Endodermal cell (in vitro differentiated cells): ENCODE measurements around the gene THUMPD2. TPM values are rescaled to one million over a fixed set of nuclear protein-coding genes. Genes with fewer than 3 reads are reported as not detected.

ENCODE experiments used
- DNase-seq: peaks from one replicate; pipeline ENCODE4 v3.0.0-alpha.2; 2017
- H3K27ac ChIP-seq: 2 replicates; pipeline ENCODE4 v1.5.1; 2013; ENCODE audit warnings: mild to moderate bottlenecking, low read depth, low read length, moderate library complexity
- H3K27me3 ChIP-seq: 2 replicates; pipeline ENCODE4 v1.6.1; 2013; ENCODE audit warnings: mild to moderate bottlenecking, low read length, moderate library complexity; ENCODE audit not compliant: insufficient read depth, control insufficient read depth, poor library complexity, severe bottlenecking
- H3K36me3 ChIP-seq: 2 replicates; pipeline ENCODE4 v1.7.0; 2013; ENCODE audit warnings: mild to moderate bottlenecking, low read length, moderate library complexity; ENCODE audit not compliant: control insufficient read depth, insufficient read depth
- H3K4me1 ChIP-seq: one replicate; pipeline ENCODE4 v1.7.0; 2013; ENCODE audit warnings: low read length; ENCODE audit not compliant: control insufficient read depth, insufficient read depth
- H3K4me3 ChIP-seq: 2 replicates; pipeline ENCODE4 v1.5.1; 2013; ENCODE audit warnings: mild to moderate bottlenecking, low read length, moderate library complexity
- H3K9ac ChIP-seq: 2 replicates; pipeline ENCODE4 v1.6.1; 2013; ENCODE audit warnings: mild to moderate bottlenecking, low read length, moderate library complexity; ENCODE audit not compliant: poor library complexity, severe bottlenecking; ENCODE audit errors: extremely low read depth
- H3K9me3 ChIP-seq: 2 replicates; pipeline ENCODE4 v1.6.1; 2013; ENCODE audit warnings: mild to moderate bottlenecking, low read length, moderate library complexity; ENCODE audit not compliant: control insufficient read depth
- H3K27ac Mint-ChIP-seq: 2 replicates; pipeline ENCODE4 v1.8.0; 2020; ENCODE audit warnings: mixed read lengths
- H3K27me3 Mint-ChIP-seq: 2 replicates; pipeline ENCODE4 v1.8.0; 2021; ENCODE audit warnings: mild to moderate bottlenecking, mixed read lengths; ENCODE audit not compliant: insufficient read depth
- H3K36me3 Mint-ChIP-seq: 2 replicates; pipeline ENCODE4 v1.8.0; 2020; ENCODE audit warnings: low read depth, mixed read lengths
- H3K4me1 Mint-ChIP-seq: 2 replicates; pipeline ENCODE4 v1.8.0; 2020; ENCODE audit warnings: mixed read lengths
- H3K4me3 Mint-ChIP-seq: 2 replicates; pipeline ENCODE4 v1.8.0; 2020; ENCODE audit warnings: mild to moderate bottlenecking, moderate library complexity, mixed read lengths
- H3K9me3 Mint-ChIP-seq: 2 replicates; pipeline ENCODE4 v1.8.0; 2020; ENCODE audit warnings: mild to moderate bottlenecking, mixed read lengths
- CTCF ChIP-seq: fragments of 200-600 bp; sonication (generic); conservative IDR thresholded peaks from 2 replicates; pipeline ENCODE4 v1.5.0; 2021; ENCODE audit warnings: antibody characterized with exemption, mild to moderate bottlenecking
- WGBS, 2 experiments: methylation state at CpG; one replicate each; pipeline versions ENCODE4 v1.1.5 to v1.1.7; 2013; ENCODE audit warnings: missing lambda C conversion rate in 2 of 2, mixed read lengths in 1 of 2; ENCODE audit not compliant: insufficient coverage in 1 of 2, insufficient read length in 1 of 2; 5-methylcytosine and 5-hydroxymethylcytosine counted together
- total RNA-seq, 2 donors: library from RNA; stranded (reverse); fragmentation: NEBNext Ultra II Directional in 1 of 2; extraction: Animal tissue kit (Norgen Biotek cat#: 25700) in 1 of 2; gene quantifications; 2 replicates in 1 of 2; 3 replicates in 1 of 2; pipeline ENCODE4 v1.2.1, GENCODE V29; 2021

Gene THUMPD2
- total RNA-seq, 2 donors from 2014 or later = 11.3 to 13.6 TPM

- Histone ChIP-seq H3K27me3 (no peaks in the 10 kb centered on the region), H3K9me3 (peaks cover 8% of the 10 kb centered on the region), H3K4me3 (no peak overlapping the region), H3K27ac (no peak overlapping the region), H3K9ac (no peak overlapping the region), H3K36me3 (peaks cover 8% of the 10 kb centered on the region), H3K4me1 (peaks cover 2% of the 10 kb centered on the region)
- Mint-ChIP-seq H3K9me3 (peaks cover 3% of the 10 kb centered on the region), H3K4me3 (no peak overlapping the region), H3K4me1 (peaks cover 16% of the 10 kb centered on the region), H3K36me3 (peaks cover 9% of the 10 kb centered on the region), H3K27ac (no peak overlapping the region), H3K27me3 (no peaks in the 10 kb centered on the region)
- DNase-seq = peak; percentile 43
- TF ChIP-seq CTCF = no peak
- WGBS, 2 experiments = 92% methylated on average over 11 to 14 of the region's 14 CpGs
Measured at GRCh38 chr2:39780825-39781600, 2.0 kb upstream of the THUMPD2 start.

- no peak for DNase-seq
- no peaks in the 10 kb centered on the region for H3K27me3 ChIP-seq
- H3K9me3 ChIP-seq = peaks cover 8% of the 10 kb centered on the region
- 91 to 100% methylated on average over 6 of the region's 6 CpGs for WGBS, 2 experiments
- TF ChIP-seq CTCF = no peak
- H3K27me3 Mint-ChIP-seq = no peaks in the 10 kb centered on the region
- H3K36me3 ChIP-seq = peaks cover 8% of the 10 kb centered on the region
- H3K9me3 Mint-ChIP-seq = peaks cover 4% of the 10 kb centered on the region
- peaks cover 2% of the 10 kb centered on the region for H3K4me1 ChIP-seq
- peaks cover 16% of the 10 kb centered on the region for H3K4me1 Mint-ChIP-seq
- H3K27ac Mint-ChIP-seq = no peak overlapping the region
- H3K36me3 Mint-ChIP-seq = peaks cover 14% of the 10 kb centered on the region
- H3K9ac ChIP-seq = no peak overlapping the region
- H3K27ac ChIP-seq = no peak overlapping the region
- H3K4me3 ChIP-seq = no peak overlapping the region
- peak overlapping the region; percentile 76 for H3K4me3 Mint-ChIP-seq
Measured at GRCh38 chr2:39779927-39780326, 869 bp upstream of the THUMPD2 start.

GRCh38 chr2:39779341-39779851 is 338 bp upstream of the THUMPD2 start:
- H3K9me3 ChIP-seq = peaks cover 8% of the 10 kb centered on the region
- H3K27ac Mint-ChIP-seq = no peak overlapping the region
- 74 to 88% methylated on average over 6 to 9 of the region's 9 CpGs for WGBS, 2 experiments
- peak overlapping the region; percentile 78 for H3K9ac ChIP-seq
- peaks cover 14% of the 10 kb centered on the region for H3K36me3 Mint-ChIP-seq
- H3K4me3 Mint-ChIP-seq = peak overlapping the region; percentile 76
- no peak for TF ChIP-seq CTCF
- H3K9me3 Mint-ChIP-seq = peaks cover 4% of the 10 kb centered on the region
- H3K4me3 ChIP-seq = peak overlapping the region; percentile 99
- peaks cover 8% of the 10 kb centered on the region for H3K36me3 ChIP-seq
- no peak overlapping the region for H3K27ac ChIP-seq
- no peak for DNase-seq
- peaks cover 16% of the 10 kb centered on the region for H3K4me1 Mint-ChIP-seq
- no peaks in the 10 kb centered on the region for H3K27me3 Mint-ChIP-seq
- H3K27me3 ChIP-seq = no peaks in the 10 kb centered on the region
- peaks cover 2% of the 10 kb centered on the region for H3K4me1 ChIP-seq
